COLO829 (cell line): ENCODE measurements around the gene CIB2.

Source experiments
- DNase-seq: peaks from one replicate; pipeline ENCODE4 v3.0.0; 2012; ENCODE audit warnings: low spot score

Gene CIB2

DNA sequence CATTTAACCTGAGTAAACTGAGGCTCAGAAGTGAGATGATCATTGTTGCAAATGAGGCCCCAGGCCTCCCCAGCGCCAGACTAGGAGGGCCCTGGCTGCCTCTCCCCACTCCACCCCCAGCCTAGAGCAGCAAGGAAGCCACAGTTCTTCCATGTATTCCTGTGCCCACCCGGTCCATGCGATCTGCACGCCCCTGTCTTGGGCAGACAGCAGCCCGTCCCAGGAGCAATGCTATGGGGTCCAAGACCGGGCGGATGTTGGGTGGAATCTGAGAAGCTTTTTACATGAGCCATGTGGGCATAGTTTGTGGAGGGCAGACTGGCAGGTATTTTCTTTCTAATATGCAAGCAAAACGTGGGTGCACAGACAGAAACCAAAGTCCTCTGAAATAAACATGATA is 23.8 kb downstream of the CIB2 start:
- no peak for DNase-seq

DNA sequence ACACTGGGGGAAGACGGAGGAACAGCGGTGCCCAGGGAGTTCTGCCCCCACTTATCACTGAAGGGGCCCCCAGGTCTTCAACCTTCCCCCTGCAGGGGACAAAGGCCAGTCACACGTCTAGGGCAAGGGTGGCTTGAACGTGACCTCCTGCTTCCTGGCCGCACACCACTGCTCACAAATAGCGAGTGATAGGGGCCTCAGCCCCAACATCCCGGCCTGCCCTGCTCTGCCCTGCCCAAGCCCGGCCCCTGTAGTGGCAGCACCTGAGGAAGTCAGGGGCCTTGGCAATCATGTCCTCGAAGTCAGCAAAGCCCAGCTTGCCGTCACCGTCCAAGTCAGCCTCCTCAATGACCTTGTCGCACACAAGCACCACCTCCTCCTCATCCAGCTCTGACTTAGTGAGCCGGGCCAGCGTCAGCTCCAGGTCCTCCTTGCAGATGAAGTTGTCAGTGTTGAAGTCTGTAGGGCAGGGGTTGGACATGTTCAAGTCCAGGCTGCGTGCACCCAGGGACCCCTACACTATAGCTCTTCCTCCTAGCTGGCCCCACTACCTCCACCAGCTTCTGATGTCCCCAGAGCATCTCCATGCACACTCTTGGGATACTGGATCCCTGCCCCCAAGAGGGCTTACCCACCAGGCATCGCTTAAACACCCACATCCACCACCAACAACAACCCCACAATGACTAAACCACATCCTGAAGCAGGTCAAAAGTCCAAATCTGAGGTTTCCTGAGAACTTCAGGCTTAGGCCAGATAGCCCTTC is 25.6 kb downstream of the CIB2 start:
- DNase-seq = no peak

DNA sequence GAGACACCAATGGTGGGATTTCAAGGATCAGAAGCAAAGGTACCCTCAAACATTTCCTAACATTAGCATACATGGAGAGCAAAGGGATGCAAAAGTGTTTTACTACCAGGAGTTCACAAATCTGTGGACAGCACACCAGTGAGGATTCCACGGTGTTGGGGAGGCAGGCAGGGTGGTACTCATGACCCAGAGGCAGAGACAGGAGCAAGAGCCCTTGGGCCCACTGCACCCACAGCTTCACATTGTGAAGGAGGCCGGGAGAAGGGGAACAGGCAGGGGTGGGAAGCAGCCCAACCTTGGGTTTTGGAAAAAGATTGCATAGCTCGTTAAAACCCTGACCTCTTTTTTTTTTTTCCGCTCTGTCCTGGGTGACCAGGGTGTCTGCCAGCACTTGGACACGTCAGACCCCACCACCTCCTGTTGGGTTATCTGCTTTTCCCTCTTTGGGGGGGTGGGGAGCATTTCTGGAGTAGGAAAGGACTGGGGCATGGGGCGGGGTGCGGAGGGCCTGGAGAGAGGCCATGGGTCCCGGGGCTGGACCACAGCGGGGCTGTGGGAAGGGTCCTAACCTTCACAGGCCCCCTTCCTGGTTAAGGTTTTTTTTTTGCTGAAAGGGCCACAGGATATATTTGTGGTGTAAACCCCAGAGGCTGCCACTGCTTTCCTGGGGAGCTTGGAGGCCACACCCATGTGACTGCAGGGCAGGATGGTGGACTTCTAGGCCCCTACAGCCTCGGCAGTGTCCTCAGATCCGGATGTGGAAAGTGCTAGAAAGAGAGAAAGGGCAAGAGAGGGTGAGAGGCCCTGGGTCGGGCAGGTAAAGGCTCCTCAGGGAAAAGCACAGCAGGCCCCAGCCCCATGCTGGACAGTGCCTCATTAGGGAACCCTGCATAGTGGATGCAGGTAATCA is 26.4 kb downstream of the CIB2 start:
- no peak for DNase-seq

DNA sequence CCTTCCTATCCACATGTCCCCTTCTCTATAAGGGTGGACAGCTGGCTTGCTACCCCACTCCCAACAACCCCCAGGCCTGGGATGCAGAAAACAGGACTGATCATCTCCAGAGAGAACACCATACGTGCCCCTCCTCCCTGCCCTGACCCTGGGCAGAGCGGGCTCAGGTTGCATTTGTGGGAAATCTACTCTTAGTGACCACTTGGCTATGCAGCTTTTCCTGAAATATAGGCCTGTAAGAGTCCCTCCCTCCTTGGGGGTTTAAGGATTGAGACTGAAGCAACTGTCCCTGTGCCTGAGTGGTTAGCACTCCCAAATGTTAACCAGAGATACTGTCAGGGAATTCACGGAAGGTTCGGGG is 27.1 kb downstream of the CIB2 start:
- DNase-seq = no peak

DNA sequence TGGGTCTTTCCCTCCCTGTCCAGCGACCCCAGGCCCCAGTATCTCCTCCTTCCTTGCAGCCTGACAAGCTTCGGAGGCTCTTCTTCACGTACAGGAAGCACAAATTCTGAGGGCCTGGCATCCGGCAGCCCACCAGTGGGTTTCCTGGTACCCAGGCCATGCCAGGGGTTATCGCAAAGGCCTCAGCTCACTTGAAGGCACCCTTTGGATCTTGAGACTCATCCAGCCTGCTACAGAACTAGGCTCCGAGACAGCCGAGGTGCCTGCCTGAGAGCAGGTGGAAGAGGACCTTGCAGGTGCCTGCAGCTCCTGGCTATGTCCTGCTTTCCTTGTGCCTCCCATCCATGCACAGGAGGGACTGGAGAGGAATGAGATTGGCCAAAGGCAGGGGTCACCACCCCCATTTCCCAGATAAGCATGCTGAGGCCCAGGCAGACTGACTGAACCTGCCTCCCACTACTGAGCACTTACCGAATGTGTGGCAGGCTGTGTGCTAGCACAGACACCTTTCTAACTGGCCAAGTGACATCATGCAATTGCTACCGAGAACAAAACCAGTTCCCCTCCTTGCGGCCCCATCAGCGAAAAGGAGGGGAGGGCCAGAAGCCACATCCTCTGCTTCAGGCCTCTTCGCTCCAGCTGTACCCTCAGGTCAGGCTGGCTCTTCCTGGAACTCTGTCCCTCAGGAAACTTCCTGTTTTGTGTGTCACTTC is 27.7 kb downstream of the CIB2 start:
- no peak for DNase-seq

DNA sequence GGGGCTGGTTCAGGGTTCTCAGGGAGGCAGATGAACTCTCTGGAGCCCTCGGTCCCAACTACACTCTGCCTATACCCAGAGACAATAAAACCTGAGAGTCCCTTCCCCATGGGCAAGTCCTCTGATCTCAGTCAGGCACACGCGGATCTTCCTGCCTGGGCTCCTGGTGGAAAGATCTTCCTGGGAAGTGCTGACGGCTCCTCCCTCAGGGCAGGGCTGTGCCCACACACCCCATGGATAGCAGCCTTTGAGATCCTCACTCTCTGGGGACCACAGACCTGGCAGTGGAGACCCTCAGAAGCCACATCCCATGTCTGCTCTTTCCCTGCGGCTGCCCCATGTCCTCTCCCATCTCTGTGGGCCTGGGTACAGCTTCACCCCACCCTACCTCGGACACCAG is 28.5 kb downstream of the CIB2 start:
- no peak for DNase-seq

DNA sequence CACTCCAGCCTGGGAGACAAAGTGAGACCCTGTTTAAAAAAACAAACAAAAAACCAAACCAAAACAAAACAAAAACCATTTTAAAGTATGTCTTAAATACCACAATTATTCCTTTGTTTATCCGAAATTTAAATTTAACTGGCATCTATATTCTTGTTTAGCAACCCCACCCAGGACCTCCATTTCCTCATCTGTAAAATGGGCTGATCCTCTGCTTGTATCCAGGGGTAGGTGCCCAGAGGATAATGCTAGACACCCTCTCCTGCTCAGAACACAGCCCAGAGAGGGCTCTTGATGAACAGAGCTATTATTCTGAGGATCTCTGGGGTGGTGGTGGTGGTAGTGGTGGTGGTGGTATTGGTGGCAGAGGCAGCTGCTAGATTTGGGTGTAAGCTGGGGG is 29.0 kb downstream of the CIB2 start:
- no peak for DNase-seq

DNA sequence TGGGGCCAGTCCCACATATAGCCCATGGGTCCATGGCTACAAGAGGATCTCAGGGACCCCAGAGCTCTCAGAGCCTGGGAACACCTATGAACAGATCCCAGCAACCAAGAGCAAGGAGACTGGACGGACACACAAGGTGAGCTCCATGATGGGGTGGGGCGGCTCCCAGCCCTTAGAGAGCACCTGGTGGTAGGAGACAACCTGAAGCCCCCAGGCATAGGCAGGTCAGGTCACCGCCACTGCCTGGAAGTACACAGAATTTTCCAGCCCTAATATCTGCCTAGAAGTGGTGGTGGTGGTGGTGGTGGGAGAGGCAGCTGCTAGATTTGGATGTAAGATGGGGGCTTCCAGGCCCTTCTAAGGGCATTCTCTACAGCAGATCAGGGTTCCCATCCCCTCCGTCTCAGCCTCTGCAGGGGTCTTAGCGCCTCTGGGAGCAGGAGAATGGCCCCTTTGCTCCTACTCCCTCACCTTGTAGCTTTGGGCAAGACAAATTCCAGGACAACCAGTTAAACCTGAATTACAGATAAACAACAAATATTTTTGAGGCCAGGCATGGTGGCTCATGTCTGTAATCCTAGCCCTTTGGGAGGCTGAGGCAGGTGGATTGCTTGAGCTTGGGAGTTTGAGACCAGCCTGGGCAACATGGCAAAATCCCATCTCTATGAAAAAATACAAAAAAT is 29.7 kb downstream of the CIB2 start:
- DNase-seq = no peak

DNA sequence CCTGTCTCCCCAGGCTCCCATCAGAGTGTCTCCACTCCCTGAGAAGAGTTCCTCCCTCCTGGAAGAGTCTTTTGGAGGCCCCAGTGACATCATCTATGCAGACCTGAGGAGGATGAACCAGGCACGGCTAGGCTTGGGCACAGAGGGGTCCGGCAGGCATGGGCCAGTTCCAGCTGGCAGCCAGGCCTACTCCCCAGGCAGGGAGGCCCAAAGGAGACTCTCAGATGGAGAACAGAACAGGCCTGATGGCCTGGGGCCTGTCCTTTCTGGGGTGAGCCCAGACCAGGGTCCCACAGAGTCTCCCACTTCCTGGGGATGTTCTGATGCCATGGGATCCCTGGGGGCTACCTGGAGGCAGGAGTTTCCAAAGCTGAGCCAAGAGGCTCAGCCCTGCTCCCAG is 30.4 kb downstream of the CIB2 start:
- DNase-seq = no peak

DNA sequence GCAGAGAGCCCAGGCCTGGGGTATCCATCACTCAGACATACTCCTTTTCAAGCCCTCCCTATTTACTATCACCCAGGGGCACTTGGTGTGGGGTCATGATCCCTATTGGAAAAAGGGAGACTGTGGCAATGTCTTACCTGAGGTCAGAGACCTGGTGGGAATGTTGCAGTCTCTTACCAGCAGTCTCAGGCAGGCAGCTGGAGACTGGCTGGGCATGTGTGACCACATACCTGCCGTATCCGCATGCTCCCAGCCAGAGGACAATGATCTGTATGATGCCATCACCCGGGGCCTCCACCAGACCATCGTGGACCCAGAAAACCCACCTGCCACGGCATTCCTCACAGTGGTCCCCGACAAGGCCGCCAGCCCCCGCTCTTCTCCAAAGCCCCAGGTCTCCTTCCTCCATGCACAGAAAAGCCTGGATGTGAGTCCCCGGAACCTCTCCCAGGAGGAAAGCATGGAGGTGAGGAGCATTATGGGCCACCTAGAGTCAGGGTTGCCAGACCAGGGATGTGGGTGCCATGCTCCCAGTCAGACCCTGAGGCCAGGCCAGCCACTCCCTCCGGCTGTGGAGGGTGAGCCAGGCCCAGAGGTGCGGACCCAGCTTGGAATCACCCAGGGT is 33.0 kb downstream of the CIB2 start:
- no peak for DNase-seq

DNA sequence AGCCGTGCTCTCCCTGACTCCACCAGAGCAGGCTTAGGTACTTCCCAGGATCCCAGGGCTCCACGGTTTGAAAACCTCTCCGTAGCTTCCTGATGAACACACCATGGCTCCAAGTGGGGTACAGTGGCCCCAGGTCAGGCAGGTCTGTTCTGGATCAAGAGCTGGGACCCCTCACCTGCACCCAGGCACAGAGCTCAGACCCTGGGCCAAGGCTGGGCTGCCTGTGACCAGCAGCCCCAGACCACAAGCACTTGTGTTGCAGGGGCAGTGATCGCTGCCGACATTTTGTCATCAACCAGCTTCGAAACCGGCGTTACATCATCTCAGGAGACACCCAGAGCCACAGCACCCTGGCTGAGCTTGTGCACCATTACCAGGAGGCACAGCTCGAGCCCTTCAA is 33.6 kb downstream of the CIB2 start:
- DNase-seq = no peak

DNA sequence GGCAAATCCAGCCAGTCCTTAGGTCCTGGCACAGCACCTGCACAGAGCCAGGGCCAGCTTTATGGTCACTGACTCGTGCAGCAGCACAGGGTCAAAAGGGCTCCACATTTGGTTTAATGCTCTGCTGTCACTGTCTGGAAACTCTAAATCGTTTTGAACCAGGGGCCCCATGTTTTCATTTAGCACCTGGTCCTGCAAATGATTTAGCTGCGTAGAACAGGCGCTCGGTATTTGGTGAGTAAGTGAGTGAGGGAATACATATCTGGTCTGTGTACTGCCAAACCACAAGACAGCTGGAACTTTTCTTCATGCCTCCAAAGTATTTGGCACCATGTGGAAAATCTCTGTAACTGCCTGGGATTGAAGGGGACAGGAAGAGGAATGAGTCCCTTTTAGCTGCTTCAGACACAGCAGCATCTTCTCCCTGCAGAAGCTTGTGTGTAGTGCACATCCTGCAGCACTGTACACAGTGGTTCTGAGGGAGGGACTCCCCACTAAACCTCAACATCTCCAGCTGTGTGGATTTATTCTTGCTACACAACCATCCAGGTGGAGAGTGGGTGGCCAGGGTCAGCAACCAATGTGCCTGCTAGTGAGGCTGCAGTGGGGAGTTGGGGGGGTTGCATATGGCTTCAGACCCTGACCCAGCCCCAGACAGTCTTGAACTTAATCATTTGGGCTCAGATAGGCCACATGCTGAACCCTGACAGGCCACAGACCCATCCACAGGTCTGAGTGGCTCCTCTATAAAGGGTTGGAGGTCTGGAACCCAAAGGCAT is 37.8 kb downstream of the CIB2 start:
- no peak for DNase-seq

DNA sequence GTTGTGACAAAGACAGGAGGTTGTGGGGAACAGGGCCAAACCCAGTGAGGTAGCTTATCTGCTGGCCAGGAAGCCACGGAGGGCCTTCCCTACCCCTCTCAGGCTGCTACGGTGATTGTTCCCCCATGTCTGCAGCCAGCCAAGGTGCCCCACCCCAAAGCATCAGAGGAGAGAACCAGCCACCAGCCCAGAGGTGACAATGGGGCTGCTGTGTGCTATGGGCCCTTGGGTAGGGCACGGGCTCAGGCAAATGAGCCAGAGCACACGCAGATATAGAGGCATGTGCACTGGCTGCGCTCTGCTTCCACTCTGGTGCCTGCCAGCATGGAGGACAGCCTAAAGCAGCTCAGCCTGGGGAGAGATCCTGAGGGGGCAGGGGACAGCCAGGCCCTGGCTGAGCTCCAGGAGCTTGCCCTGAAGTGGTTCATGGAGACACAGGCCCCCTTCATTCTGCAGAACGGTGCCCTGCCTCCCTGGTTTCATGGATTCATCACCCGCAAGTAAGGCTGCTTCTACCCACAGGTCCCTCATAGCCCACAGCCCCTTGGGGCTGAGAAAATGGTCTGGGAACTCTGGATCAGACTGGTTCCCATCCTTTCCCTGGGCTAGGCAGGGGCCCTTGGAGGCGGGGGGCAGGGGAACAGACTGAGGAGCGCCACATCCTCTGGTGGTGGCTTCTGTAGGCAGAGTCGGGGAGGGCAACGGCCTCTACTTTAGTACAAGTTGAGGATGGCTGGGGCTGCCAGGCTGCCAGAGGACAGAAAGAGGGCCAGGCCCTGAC is 38.8 kb downstream of the CIB2 start, which contains the start of gene SH2D7:
TSS of gene SH2D7 (plus strand) at position 301 of the 781 bp plus-strand sequence. CDS start at position 325, 24 bp downstream.
- no peak for DNase-seq

DNA sequence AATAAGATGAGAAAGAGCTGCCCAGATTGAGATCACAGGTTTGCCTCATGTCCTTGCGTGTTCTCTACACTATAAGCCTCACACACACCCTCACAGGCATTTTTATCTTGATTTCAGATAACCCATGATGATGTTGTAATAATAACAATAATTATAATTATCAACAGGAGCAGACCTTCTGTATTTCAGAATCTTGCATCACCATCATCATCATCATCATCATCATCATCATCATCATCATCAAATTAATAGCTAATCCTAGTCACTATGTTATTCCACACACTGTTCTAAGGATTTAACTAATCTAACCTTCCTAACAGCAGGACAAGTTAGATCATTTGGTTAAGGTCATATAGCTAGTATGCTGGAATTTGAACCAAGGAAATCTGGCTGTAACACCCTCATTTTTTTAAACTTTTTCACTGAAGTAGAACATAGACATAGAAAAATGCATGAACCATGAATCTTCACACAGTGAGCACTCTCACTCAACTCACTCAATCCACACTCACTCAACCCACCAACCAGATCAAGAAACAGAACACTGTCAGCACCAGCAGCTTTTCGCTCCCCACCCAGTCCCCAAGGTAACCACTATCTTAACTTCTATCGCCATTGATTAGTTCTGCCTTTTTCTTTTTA is 40.7 kb downstream of the CIB2 start:
- DNase-seq = no peak

DNA sequence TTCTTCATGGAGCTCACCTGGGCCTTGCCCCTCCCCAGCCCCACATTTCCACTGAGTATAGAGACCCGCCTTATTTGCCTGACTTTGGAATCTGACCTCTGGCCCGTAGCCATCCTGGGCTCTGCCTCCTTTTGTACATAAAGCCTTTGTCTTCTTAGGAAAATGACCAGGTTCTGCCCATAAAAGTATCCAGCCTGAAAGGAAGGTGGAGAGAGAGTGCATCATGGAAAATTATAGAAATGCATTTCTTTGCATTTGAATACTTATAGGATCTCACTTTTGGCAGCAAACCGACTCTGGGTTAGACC is 42.5 kb downstream of the CIB2 start:
- DNase-seq = no peak

DNA sequence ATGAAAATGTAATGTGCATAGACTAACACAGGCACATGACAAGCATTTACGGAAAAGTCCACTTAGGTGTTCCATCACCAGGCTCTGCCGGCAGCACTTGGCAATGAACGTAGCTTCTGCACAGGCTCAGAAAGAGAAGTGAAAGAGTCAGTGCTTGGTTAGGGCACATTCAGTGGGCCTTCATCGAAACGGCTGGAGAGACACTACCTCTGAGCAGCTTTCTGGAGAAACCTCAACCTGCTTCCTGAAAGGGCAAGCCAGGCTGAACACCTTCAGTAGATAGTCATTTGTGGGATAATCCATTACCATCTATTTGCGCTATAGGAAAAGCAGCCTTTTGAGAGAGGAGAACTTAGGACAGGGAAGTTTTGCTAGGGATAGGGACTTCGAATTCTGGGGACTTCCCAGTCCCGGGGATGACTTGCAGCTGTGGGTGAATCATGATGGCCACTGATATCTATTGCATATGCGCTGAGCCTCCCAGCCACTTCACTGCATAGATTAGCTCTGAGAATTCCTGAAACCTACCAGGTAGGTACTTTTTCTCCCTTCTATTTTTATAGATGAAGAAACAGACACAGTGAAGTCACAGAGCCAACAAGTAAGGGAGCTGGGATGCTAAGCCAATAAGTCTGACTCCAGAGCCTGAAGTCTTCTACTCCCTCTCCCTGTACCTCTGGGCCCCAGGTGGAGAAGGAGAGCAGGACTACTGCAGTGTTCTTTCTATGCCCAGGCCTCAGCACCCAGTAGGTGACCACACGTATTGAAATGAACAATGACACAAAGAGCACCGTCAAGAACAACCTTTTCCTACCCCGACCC is 43.1 kb downstream of the CIB2 start:
- no peak for DNase-seq

DNA sequence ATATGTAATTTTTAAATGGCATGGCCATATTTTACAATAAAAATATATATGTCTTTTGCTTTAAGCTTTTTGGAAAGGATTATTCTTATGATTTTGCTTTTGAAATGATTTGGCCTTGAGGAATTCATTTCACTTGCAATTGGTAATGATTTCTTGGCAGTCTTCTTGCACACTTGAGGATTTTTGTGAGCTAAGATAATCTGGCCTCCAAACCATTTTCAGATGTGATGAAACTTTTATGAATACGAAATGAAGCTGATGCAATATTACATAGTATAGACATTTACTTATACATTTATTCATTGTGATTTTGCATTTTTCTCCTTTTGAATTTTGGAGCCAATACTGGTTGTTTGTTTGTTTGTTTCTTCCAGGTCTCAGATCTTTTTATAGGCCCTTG is 45.3 kb downstream of the CIB2 start:
- DNase-seq = no peak

DNA sequence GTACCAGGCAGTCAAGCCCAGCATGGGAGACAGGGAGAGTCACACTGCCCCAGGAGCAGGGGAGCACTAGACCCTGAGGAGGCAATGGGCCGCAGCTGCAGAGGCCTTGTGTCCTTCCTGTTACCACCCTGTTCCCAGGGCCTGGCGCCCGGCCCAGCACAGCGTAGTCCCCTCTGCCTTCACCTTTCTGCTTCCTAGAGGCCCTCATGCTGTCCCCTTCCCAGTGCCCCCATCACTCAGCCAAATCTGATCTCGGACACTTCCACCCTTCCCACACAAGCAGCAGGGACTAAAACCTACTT is 46.8 kb downstream of the CIB2 start:
- DNase-seq = no peak
